Measurements from ENCODE around the gene CTCF.

- TF ChIP-seq CTCF (conservative IDR thresholded peaks at IDR 0.05 in 1 of 2, IDR thresholded peaks at IDR 0.05 in 1 of 2; ENCODE audit: low read depth in 1 of 2, low read length in 2 of 2), result peak in 1 of 2 donors; percentile 2
- no peak for TF ChIP-seq EZH2 (IDR thresholded peaks at IDR 0.05; ENCODE audit: low read length, missing control alignments)
These were observed 106.3 kb downstream of the CTCF start for GRCh38 chr16:67668495-67669157.
